Activated CD4-positive, alpha-beta T cell treated with anti-CD3 and anti-CD28 coated beads, Interleukin-2, amount 10 ng/mL, durations not matched to agents 24 days and 14 days (primary cell): ENCODE measurements around the gene SEMA3C. TPM values are rescaled to one million over a fixed set of nuclear protein-coding genes. Genes with fewer than 3 reads are reported as not detected.

ENCODE experiments used
- DNase-seq: peaks from one replicate; pipeline ENCODE4 v3.0.0; 2022
- H3K27ac Mint-ChIP-seq: one replicate; pipeline ENCODE4 v1.8.0; 2022; ENCODE audit warnings: mild to moderate bottlenecking, mixed read lengths
- H3K27me3 Mint-ChIP-seq: one replicate; pipeline ENCODE4 v1.8.0; 2022; ENCODE audit warnings: mixed read lengths
- H3K36me3 Mint-ChIP-seq: one replicate; pipeline ENCODE4 v1.8.0; 2022; ENCODE audit warnings: low read depth, mild to moderate bottlenecking, mixed read lengths
- H3K4me1 Mint-ChIP-seq: one replicate; pipeline ENCODE4 v1.8.0; 2021; ENCODE audit warnings: mixed read lengths
- H3K4me3 Mint-ChIP-seq: one replicate; pipeline ENCODE4 v1.8.0; 2022; ENCODE audit warnings: mild to moderate bottlenecking, moderate library complexity, mixed read lengths
- H3K9me3 Mint-ChIP-seq: one replicate; pipeline ENCODE4 v1.8.0; 2021; ENCODE audit warnings: mixed read lengths
- intact Hi-C: fragments of 100-400 bp; cut with micrococcal nuclease; formaldehyde crosslinking; loops from one replicate; pipeline ENCODE4 v1.15.1; 2023
- total RNA-seq: library from RNA; stranded (reverse); gene quantifications from 2 replicates; pipeline ENCODE4 v1.2.3, GENCODE V29; 2022

The SEMA3C gene
- total RNA-seq, 1 donor from 2014 or later: not detected

GRCh38 chr7:80890426-80891258 lies 28.2 kb downstream of the SEMA3C start:
- no peaks in the 10 kb centered on the region for H3K36me3 Mint-ChIP-seq
- no peak overlapping the region for H3K27ac Mint-ChIP-seq
- no peaks in the 10 kb centered on the region for H3K9me3 Mint-ChIP-seq
- H3K27me3 Mint-ChIP-seq: no peaks in the 10 kb centered on the region
- no peaks in the 10 kb centered on the region for H3K4me1 Mint-ChIP-seq
- intact Hi-C loops: no loop called here
- DNase-seq: no peak
- no peak overlapping the region for H3K4me3 Mint-ChIP-seq

- no peaks in the 10 kb centered on the region for H3K27me3 Mint-ChIP-seq
- no peaks in the 10 kb centered on the region for H3K4me1 Mint-ChIP-seq
- H3K4me3 Mint-ChIP-seq: no peak overlapping the region
- intact Hi-C loops: no loop called here
- H3K36me3 Mint-ChIP-seq: no peaks in the 10 kb centered on the region
- DNase-seq: no peak
- no peak overlapping the region for H3K27ac Mint-ChIP-seq
- no peaks in the 10 kb centered on the region for H3K9me3 Mint-ChIP-seq
Observed at GRCh38 chr7:80889525-80889924, 29.3 kb downstream of the SEMA3C start.

DNA sequence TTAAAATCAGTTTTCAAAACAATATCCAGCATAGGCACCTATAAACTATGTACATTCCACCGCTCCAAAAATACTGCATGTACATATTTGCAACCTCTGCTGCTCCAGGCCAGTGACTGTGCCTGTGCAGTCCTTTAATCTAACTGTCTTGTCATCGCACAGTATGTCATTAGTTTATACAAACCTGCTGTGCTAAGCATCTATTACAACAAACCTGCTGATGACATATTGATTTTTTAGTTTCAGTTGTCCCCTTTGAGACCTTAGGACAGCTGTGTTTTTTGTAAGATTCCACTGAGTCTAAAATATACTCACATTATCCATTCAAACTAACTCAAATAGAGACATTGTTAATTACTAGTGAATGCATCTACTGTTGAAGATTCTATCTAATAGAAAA lies 33.1 kb downstream of the SEMA3C start:
- Mint-ChIP-seq H3K36me3 (no peaks in the 10 kb centered on the region), H3K9me3 (no peaks in the 10 kb centered on the region), H3K27ac (no peak overlapping the region), H3K27me3 (no peaks in the 10 kb centered on the region), H3K4me3 (no peak overlapping the region), H3K4me1 (no peaks in the 10 kb centered on the region)
- intact Hi-C loops: no loop called here
- no peak for DNase-seq

DNA sequence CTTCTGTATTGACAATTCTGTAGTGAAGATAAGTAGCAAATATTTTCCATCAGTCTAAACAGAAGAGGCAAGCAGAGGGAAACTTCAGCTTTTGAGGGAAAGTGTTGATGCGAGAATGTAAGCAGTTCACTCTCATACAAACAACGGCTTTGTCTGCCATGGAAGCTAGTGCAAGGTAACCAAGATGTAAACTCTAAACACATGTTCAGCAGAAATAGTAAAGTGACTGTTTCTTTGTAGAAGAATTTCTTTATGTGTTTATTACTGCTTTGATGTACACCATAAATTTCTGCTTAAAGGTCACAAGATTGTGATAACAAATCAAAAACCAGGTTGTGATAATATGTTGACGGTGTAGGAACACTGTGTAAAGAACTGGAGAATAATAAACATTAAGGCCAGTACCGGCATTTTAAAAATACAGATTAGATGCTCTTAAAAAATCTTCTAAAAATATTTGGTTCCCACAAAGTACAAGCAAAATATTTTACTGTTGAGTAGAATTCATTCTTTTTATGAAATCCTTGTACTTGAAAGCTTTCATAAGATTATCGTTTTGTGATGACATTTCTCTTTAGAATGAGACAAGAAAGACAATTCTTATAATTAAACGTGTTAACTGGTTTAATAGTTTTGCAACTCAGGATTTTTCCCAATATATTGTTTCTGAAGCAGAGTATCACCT lies 34.2 kb downstream of the SEMA3C start:
- intact Hi-C loops: no loop called here
- H3K4me3 Mint-ChIP-seq: no peak overlapping the region
- H3K27ac Mint-ChIP-seq: no peak overlapping the region
- H3K9me3 Mint-ChIP-seq: no peaks in the 10 kb centered on the region
- H3K27me3 Mint-ChIP-seq: no peaks in the 10 kb centered on the region
- DNase-seq: no peak
- no peaks in the 10 kb centered on the region for H3K4me1 Mint-ChIP-seq
- H3K36me3 Mint-ChIP-seq: no peaks in the 10 kb centered on the region

DNA sequence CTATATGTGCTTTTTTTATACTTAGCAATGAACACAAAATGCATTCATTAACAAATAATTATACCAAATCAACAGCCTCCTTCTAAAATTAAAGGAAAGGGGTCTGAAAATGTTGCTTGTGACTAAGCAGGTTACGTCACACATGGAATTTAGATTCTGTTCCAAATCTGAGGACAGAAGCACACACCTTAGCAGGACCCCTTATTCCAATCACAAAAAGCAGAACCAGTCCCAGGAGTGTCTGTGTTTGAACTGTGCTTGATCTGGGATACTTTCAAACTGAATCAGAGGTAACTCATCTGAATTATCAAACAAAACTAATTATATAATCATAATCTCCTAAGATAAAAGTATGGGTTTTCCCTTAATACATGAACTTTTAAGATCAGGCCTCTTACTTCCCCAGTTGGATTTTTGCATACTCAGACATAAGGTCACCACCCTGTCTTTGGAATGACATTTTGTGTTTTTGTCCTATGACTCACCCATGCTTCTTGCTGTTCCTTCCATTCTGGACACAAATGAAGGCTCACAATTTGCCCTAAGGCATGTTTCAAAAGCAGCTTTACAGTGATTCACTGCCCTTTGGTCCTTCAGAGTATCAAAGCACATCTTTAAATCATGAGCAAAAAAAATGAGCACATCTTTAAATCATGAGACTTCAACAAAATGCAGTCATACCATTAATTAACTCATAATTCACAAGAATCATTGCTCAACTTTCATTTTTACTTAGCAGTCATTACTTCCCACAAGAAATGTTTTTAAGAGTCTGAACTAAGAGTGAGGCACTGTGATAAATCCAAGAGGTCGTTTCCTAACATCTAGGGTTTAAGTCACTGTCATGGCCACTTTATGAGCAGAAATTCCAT lies 35.5 kb downstream of the SEMA3C start:
- no peaks in the 10 kb centered on the region for H3K27me3 Mint-ChIP-seq
- no peaks in the 10 kb centered on the region for H3K9me3 Mint-ChIP-seq
- H3K27ac Mint-ChIP-seq: no peak overlapping the region
- no peak overlapping the region for H3K4me3 Mint-ChIP-seq
- no peaks in the 10 kb centered on the region for H3K36me3 Mint-ChIP-seq
- intact Hi-C loops: no loop called here
- DNase-seq: no peak
- H3K4me1 Mint-ChIP-seq: no peaks in the 10 kb centered on the region

DNA sequence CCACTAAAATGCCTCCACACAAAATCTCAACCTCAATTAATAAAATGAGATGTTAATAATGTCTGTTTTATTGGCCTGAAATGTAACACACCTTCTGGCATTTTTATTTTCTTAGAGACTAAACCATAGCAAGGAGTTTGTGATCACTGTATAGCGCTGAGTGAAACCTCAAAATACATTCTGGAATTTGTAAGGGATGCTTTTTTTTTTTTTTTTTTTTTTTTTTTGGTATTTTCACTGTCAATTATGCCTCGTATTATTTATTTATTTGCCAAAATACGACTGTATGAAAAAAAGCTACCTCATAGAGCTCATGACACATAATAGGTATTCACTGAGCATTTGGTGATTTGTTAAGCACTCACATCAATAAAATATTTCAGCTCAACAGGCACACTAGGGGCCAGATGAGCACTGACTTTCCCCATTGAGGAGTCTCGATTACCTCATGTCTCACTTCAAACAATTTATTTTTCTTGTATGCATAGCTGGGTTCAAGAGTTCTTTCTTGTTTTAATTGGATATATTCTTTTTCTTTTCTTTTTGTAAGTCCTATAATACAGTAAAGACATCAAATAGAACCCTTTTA lies 36.5 kb downstream of the SEMA3C start:
- Mint-ChIP-seq H3K36me3 (no peaks in the 10 kb centered on the region), H3K27ac (no peak overlapping the region), H3K4me1 (no peaks in the 10 kb centered on the region), H3K4me3 (no peak overlapping the region), H3K27me3 (no peaks in the 10 kb centered on the region), H3K9me3 (no peaks in the 10 kb centered on the region)
- intact Hi-C loops: no loop called here
- DNase-seq: no peak

DNA sequence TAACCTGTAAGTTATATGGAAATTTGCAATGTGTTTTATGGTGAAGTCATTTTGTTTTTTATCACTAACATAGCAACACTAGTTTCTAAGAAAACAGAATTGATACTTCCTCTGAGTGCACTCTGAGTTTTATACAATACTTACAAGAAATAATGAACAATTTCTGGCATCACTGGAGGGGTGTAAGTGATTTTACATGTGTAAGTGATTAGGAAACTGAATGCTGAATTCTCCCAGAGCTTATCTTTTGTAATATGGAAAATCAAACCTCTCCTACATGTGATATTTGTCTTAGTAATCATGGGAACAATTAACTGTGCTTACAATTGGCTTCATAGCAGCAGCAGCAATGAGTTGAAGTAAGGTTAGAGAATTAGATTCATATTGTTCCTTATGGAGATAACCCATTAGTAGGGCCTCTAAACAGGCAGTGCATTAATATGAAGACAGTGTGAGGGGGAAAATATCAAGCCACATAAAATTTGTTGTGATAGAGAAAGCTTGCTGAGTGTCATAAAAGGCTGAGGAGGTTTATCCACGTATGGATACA lies 37.4 kb downstream of the SEMA3C start:
- H3K4me3 Mint-ChIP-seq: no peak overlapping the region
- no peak overlapping the region for H3K27ac Mint-ChIP-seq
- no peaks in the 10 kb centered on the region for H3K36me3 Mint-ChIP-seq
- no peaks in the 10 kb centered on the region for H3K9me3 Mint-ChIP-seq
- H3K4me1 Mint-ChIP-seq: no peaks in the 10 kb centered on the region
- H3K27me3 Mint-ChIP-seq: no peaks in the 10 kb centered on the region
- no peak for DNase-seq
- intact Hi-C loops: no loop called here

- DNase-seq: no peak
- no peaks in the 10 kb centered on the region for H3K4me1 Mint-ChIP-seq
- intact Hi-C loops: no loop called here
- no peaks in the 10 kb centered on the region for H3K9me3 Mint-ChIP-seq
- H3K27me3 Mint-ChIP-seq: no peaks in the 10 kb centered on the region
- no peak overlapping the region for H3K4me3 Mint-ChIP-seq
- H3K36me3 Mint-ChIP-seq: no peaks in the 10 kb centered on the region
- H3K27ac Mint-ChIP-seq: no peak overlapping the region
Observed at GRCh38 chr7:80879849-80880248, 39.0 kb downstream of the SEMA3C start.

DNA sequence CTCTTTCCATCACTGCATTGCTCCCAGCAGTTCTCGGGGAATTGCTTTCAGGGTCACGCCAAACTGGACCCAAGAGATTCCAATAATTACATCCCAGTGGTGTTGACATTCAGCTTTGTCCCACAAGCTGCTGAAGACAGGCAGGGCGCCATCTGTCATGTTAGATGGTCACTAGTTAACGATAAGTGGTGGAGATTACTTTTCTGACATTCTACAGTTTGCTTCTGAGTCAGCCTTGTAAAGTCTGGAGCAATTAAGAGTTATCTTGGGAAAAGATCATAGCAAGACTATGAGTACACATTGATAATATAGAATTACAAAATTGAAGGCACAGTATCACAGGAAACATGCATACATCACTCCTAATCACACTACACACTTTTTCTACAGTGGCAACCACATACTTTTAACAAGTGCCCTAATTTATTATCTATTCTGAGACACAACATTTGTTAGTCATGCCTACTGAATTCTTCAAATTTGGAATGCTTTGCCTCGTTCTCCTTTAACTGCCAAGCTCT lies 41.9 kb downstream of the SEMA3C start:
- Mint-ChIP-seq H3K36me3 (no peaks in the 10 kb centered on the region), H3K27ac (no peak overlapping the region), H3K27me3 (no peaks in the 10 kb centered on the region), H3K9me3 (no peaks in the 10 kb centered on the region), H3K4me3 (no peak overlapping the region), H3K4me1 (no peaks in the 10 kb centered on the region)
- DNase-seq: no peak
- intact Hi-C loops: no loop called here

DNA sequence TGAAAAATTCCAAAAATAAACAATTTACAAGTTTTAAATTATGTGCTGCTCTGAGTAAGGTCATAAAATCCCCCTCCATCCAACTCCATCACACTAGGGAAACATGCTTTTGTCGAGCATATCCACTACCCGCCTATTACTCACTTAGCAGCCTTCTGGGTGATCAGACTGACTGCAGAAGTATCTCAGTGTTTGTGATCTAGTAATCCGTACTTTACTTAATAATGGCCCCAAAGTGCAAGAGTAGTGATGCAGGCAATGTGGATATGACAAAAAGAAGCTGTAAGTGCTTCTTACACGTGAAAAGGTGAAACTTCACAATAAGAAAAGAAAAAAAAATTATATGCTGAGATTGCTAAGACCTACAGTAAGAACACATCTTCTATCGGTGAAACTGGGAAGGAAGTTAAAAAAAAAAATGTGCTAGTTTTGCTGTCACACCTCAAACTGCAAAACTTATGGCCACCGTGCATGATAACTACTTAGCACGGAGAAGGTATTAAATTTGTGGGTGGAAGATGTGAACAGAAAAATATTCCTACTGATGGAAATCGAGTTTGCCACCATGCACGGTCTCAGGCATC lies 43.2 kb downstream of the SEMA3C start:
- no peak for DNase-seq
- Mint-ChIP-seq H3K4me3 (no peak overlapping the region), H3K36me3 (no peaks in the 10 kb centered on the region), H3K4me1 (no peaks in the 10 kb centered on the region), H3K9me3 (no peaks in the 10 kb centered on the region), H3K27ac (no peak overlapping the region), H3K27me3 (no peaks in the 10 kb centered on the region)
- intact Hi-C loops: no loop called here

DNA sequence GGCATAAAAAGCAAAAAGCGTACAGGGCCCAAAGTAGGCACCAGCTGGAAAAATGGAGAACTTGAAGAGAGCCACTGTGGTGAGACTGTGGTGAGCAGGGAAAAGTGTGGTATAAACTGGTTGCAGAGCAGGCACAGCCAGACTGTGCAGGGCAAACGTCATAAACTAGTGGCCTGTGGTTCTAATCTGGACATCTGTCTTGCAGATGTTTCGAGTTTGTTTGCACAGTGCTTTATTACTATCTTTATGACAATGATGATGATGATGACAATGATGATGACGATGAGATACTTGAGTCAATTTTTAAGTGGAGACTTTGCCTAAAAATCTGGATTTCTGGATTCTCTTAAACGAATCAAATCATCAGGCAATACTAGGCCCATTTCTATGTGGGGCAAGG lies 45.7 kb downstream of the SEMA3C start:
- H3K27me3 Mint-ChIP-seq: no peaks in the 10 kb centered on the region
- H3K9me3 Mint-ChIP-seq: no peaks in the 10 kb centered on the region
- intact Hi-C loops: no loop called here
- no peak for DNase-seq
- H3K36me3 Mint-ChIP-seq: no peaks in the 10 kb centered on the region
- H3K4me3 Mint-ChIP-seq: no peak overlapping the region
- no peaks in the 10 kb centered on the region for H3K4me1 Mint-ChIP-seq
- no peak overlapping the region for H3K27ac Mint-ChIP-seq

- intact Hi-C loops: no loop called here
- Mint-ChIP-seq H3K4me3 (no peak overlapping the region), H3K9me3 (no peaks in the 10 kb centered on the region), H3K4me1 (no peaks in the 10 kb centered on the region), H3K27me3 (no peaks in the 10 kb centered on the region), H3K27ac (no peak overlapping the region), H3K36me3 (no peaks in the 10 kb centered on the region)
- DNase-seq: no peak
Observed at GRCh38 chr7:80871228-80871627, 47.6 kb downstream of the SEMA3C start.

- Mint-ChIP-seq H3K4me1 (no peaks in the 10 kb centered on the region), H3K4me3 (no peak overlapping the region), H3K27me3 (no peaks in the 10 kb centered on the region), H3K9me3 (no peaks in the 10 kb centered on the region), H3K27ac (no peak overlapping the region), H3K36me3 (no peaks in the 10 kb centered on the region)
- no peak for DNase-seq
- intact Hi-C loops: no loop called here
Observed at GRCh38 chr7:80870813-80871212, 48.0 kb downstream of the SEMA3C start.
